ENCODE results near the gene OR4C16.

Gene OR4C16, protein sequence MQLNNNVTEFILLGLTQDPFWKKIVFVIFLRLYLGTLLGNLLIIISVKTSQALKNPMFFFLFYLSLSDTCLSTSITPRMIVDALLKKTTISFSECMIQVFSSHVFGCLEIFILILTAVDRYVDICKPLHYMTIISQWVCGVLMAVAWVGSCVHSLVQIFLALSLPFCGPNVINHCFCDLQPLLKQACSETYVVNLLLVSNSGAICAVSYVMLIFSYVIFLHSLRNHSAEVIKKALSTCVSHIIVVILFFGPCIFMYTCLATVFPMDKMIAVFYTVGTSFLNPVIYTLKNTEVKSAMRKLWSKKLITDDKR

DNA sequence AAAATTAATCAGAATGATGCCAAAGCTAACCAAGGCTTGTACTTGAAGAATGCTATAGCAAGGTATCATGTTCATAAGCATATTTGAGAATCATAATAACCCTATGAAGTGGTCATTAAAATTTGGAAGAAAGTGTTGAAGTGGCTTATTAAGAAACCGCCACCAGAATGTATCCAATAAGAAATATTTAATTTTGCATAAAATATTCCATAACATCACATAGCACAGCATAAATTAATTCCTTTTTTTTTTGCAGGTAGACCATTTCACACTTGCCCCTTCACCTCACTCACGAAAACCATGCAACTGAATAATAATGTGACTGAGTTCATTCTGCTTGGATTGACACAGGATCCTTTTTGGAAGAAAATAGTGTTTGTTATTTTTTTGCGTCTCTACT is at the start of gene OR4C16:
OR4C16 (plus strand) TSS at position 301 of the 400 bp plus-strand sequence; CDS start at position 301, 0 bp downstream.
- DNase-seq (ENCODE audit: low read depth): no peak

DNA sequence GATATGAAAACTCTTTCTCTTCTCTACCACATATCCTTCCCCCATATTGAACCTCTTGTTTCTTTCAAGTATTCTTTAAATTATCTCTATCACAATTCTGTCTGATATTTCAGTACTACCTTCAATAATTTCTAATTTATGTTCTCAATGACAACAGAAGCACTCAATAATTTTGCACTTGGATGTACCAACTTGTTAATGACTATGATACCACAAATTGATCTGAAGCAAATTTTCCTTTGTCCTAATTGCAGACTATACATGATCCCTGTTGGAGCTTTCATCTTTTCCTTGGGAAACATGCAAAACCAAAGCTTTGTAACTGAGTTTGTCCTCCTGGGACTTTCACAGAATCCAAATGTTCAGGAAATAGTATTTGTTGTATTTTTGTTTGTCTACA is 17.8 kb upstream of the OR4C16 start, which contains the start of gene OR4C15:
OR4C15 (plus strand) TSS at position 301 of the 400 bp plus-strand sequence; CDS start at position 301, 0 bp downstream.
- no peak for DNase-seq (ENCODE audit: low read depth)

DNA sequence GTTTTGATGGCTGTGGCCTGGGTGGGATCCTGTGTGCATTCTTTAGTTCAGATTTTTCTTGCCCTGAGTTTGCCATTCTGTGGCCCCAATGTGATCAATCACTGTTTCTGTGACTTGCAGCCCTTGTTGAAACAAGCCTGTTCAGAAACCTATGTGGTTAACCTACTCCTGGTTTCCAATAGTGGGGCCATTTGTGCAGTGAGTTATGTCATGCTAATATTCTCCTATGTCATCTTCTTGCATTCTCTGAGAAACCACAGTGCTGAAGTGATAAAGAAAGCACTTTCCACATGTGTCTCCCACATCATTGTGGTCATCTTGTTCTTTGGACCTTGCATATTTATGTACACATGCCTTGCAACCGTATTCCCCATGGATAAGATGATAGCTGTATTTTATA is 620 bp downstream of the OR4C16 start:
- no peak for DNase-seq (ENCODE audit: low read depth)

DNA sequence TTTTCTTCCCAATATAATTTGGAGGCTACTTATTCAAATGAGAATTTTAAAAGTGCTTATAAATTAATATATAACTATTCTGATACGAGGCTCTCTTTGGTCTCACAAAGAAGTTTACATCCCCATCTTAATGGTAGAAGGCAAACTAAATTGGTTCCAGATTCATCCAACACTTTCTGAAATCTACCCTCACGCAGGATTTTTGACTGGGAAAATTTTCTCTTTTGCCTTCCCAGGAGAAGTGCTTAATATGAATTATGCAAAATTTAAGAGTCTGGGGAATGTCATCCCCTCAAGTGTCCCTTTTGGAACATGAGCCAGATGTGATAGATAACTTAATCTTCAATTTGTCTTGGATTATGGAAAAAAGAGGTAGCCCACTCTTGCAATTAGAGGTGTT is 35.6 kb downstream of the OR4C16 start, which contains the start of gene OR4C11:
OR4C11 (minus strand) TSS at position 101 of the 400 bp plus-strand sequence. CDS start 3,272 bp downstream, outside the sequence.
- DNase-seq (ENCODE audit: low read depth): no peak

Data from GM04504 (cell line).